Esophagus squamous epithelium (tissue), 5 donors: ENCODE data around the gene RBMS3. TPM values are rescaled to one million over a fixed set of nuclear protein-coding genes. Genes with fewer than 3 reads are reported as not detected.
"Not testable (repeated sequence)": the region's sequence is repeated elsewhere in the genome, so short reads cannot be mapped to it uniquely, and the experiment has no call there.

Experiments used
- DNase-seq: peaks from one replicate; lab custom pipeline; 2025; lab: John Stamatoyannopoulos, UW
- H3K27ac ChIP-seq, 4 donors: fragments of 200-600 bp; sonication (generic); one replicate each; pipeline ENCODE4 v1.5.1; 2016 to 2019; ENCODE audit warnings: mild to moderate bottlenecking in 1 of 4
- H3K27me3 ChIP-seq, 4 donors: fragments of 200-600 bp; sonication (generic); 1 replicate in 3 of 4; 2 replicates in 1 of 4; pipeline versions ENCODE4 v1.5.1 to v1.6.0; 2017 to 2021; ENCODE audit warnings: antibody characterized with exemption in 1 of 4
- H3K36me3 ChIP-seq, 3 donors: fragments of 200-600 bp; sonication (generic); one replicate each; pipeline ENCODE4 v1.5.1; 2016 to 2019
- H3K4me1 ChIP-seq, 3 donors: fragments of 200-600 bp; sonication (generic); one replicate each; pipeline ENCODE4 v1.5.1; 2017 to 2019
- H3K4me3 ChIP-seq, 4 donors: fragments of 200-600 bp; sonication (generic); 1 replicate in 3 of 4; 2 replicates in 1 of 4; pipeline ENCODE4 v1.5.1; 2016 to 2019; ENCODE audit warnings: mild to moderate bottlenecking in 2 of 4, moderate library complexity in 1 of 4
- H3K9me3 ChIP-seq, 3 donors: fragments of 200-600 bp; sonication (generic); one replicate each; pipeline ENCODE4 v1.5.1; 2016 to 2019
- CTCF ChIP-seq, 6 experiments: fragments of 450-650 bp in 4 of 6; fragments of 200-600 bp in 2 of 6; sonication (generic) in 2 of 6; IDR thresholded peaks; one replicate each; pipeline ENCODE4 v1.5.1; 2016 to 2019; ENCODE audit warnings: antibody characterized with exemption in 6 of 6, mild to moderate bottlenecking in 4 of 6, moderate library complexity in 4 of 6
- POLR2A ChIP-seq, 4 donors: fragments of 450-650 bp; IDR thresholded peaks; one replicate each; pipeline ENCODE4 v1.6.1; 2017; ENCODE audit warnings: antibody characterized with exemption in 4 of 4, mild to moderate bottlenecking in 4 of 4, moderate library complexity in 3 of 4
- WGBS, 2 donors: methylation state at CpG; one replicate each; pipeline ENCODE4 v1.1.5; 2018; 5-methylcytosine and 5-hydroxymethylcytosine counted together
- intact Hi-C: fragments of 100-400 bp; cut with DNase I; formaldehyde crosslinking; loops from one replicate; pipeline ENCODE4 v1.15.0; 2022
- total RNA-seq, 4 donors: library from RNA; depleted of rRNA; stranded (reverse); fragments of >200 nt; gene quantifications; one replicate each; pipeline ENCODE4 v1.1.0, GENCODE V29; 2016
- donor health status: DM: yes; HTN: yes; CAD: no.

RBMS3 gene
- total RNA-seq, 4 donors from 2014 or later: 0.57 to 35.7 (median 6.1) TPM

GRCh38 chr3:30035935-30036567, 755.2 kb downstream of the RBMS3 start:
- WGBS, 2 donors: 51 to 80% methylated on average over 4 of the region's 4 CpGs
- intact Hi-C loops: no loop called here

GRCh38 chr3:30040126-30040525, 759.3 kb downstream of the RBMS3 start:
- TF ChIP-seq POLR2A (IDR thresholded peaks at IDR 0.05) (no peak), CTCF (IDR thresholded peaks at IDR 0.05) (no peak)
- Histone ChIP-seq H3K9me3 (no peaks in the 10 kb centered on the region), H3K4me1 (no peaks in the 10 kb centered on the region), H3K27ac (no peak overlapping the region), H3K27me3 (no peaks in the 10 kb centered on the region), H3K36me3 (no peaks in the 10 kb centered on the region), H3K4me3 (no peak overlapping the region)
- no peak for DNase-seq
- 77 to 88% methylated on average over 3 to 4 of the region's 4 CpGs for WGBS, 2 donors
- intact Hi-C loops: no loop called here

More at GRCh38 chr3:30035935-30036567, 755.2 kb downstream of the RBMS3 start:
- DNase-seq: no peak
- Histone ChIP-seq H3K36me3 (no peaks in the 10 kb centered on the region), H3K4me3 (no peak overlapping the region), H3K27me3 (no peaks in the 10 kb centered on the region), H3K9me3 (no peaks in the 10 kb centered on the region), H3K27ac (no peak overlapping the region), H3K4me1 (no peaks in the 10 kb centered on the region)
- TF ChIP-seq POLR2A (IDR thresholded peaks at IDR 0.05) (no peak), CTCF (IDR thresholded peaks at IDR 0.05) (no peak)

- 20 to 29% methylated on average over 3 of the region's 3 CpGs for WGBS, 2 donors
- DNase-seq, H3K4me3 ChIP-seq, intact Hi-C loops, H3K4me1 ChIP-seq, H3K9me3 ChIP-seq, H3K27ac ChIP-seq, H3K27me3 ChIP-seq, H3K36me3 ChIP-seq: not testable (repeated sequence)
Observed at GRCh38 chr3:30041481-30041880, 760.6 kb downstream of the RBMS3 start.

GRCh38 chr3:30042274-30042859, 761.5 kb downstream of the RBMS3 start:
- TF ChIP-seq POLR2A (IDR thresholded peaks at IDR 0.05) (no peak), CTCF (IDR thresholded peaks at IDR 0.05) (peak; percentile 36 to 77 (median 64))
- DNase-seq: no peak
- no peaks in the 10 kb centered on the region for H3K27me3 ChIP-seq
- H3K27ac ChIP-seq: no peak overlapping the region
- no peaks in the 10 kb centered on the region for H3K4me1 ChIP-seq
- no peak overlapping the region for H3K4me3 ChIP-seq
- intact Hi-C loops: no loop called here
- H3K36me3 ChIP-seq: no peaks in the 10 kb centered on the region
- 18 to 29% methylated on average over 4 of the region's 4 CpGs for WGBS, 2 donors
- H3K9me3 ChIP-seq: no peaks in the 10 kb centered on the region

GRCh38 chr3:30042916-30043555, 762.2 kb downstream of the RBMS3 start:
- Histone ChIP-seq H3K27ac (no peak overlapping the region), H3K36me3 (no peaks in the 10 kb centered on the region), H3K9me3 (no peaks in the 10 kb centered on the region), H3K27me3 (no peaks in the 10 kb centered on the region), H3K4me3 (no peak overlapping the region), H3K4me1 (no peaks in the 10 kb centered on the region)
- WGBS, 2 donors: 91 to 93% methylated on average over 3 of the region's 3 CpGs
- DNase-seq: no peak
- intact Hi-C loops: no loop called here
- TF ChIP-seq POLR2A (IDR thresholded peaks at IDR 0.05) (no peak), CTCF (IDR thresholded peaks at IDR 0.05) (no peak)
